Colonic mucosa (tissue), 4 donors: ENCODE data around the gene HOXC9. TPM values are rescaled to one million over a fixed set of nuclear protein-coding genes. Genes with fewer than 3 reads are reported as not detected.

Experiments used
- DNase-seq: peaks from one replicate; pipeline ENCODE4 v3.0.0-alpha.2; 2020
- H3K27ac ChIP-seq: fragments of 200-600 bp; one replicate; pipeline ENCODE4 v1.8.0; 2021
- H3K27me3 ChIP-seq: fragments of 200-600 bp; one replicate; pipeline ENCODE4 v1.8.0; 2021
- H3K36me3 ChIP-seq: fragments of 200-600 bp; one replicate; pipeline ENCODE4 v1.8.0; 2021
- H3K4me1 ChIP-seq: fragments of 200-600 bp; one replicate; pipeline ENCODE4 v1.8.0; 2021; ENCODE audit warnings: mild to moderate bottlenecking
- H3K4me3 ChIP-seq: fragments of 200-600 bp; one replicate; pipeline ENCODE4 v1.8.0; 2021
- H3K9ac ChIP-seq, 2 donors: one replicate each; pipeline ENCODE4 v1.7.0; 2013; ENCODE audit warnings: control low read depth in 2 of 2, low read depth in 2 of 2, low read length in 2 of 2
- H3K9me3 ChIP-seq: fragments of 200-600 bp; one replicate; pipeline ENCODE4 v1.8.0; 2021
- intact Hi-C: fragments of 100-400 bp; cut with DNase I; formaldehyde crosslinking; loops from one replicate; pipeline ENCODE4 v1.14.1; 2022
- total RNA-seq, 2 donors: library from RNA; stranded (reverse); fragmentation: NEBNext Ultra II Directional in 1 of 2; extraction: Animal tissue kit (Norgen Biotek cat#: 25700) in 1 of 2; gene quantifications; one replicate each; pipeline ENCODE4 v1.2.1, GENCODE V29; 2021
- TF ChIP-seq, protein P1 (sequence below): fragments of 200-600 bp; IDR thresholded peaks from one replicate; pipeline ENCODE4 v1.8.0; 2022; ENCODE audit warnings: antibody characterized with exemption, mild to moderate bottlenecking
- donor health status: healthy.
- donor health status: DM: no; HTN: no; CAD: no.
- donor health status: DM: no; HTN: no; CAD: no.

The HOXC9 gene
- total RNA-seq, 2 donors from 2014 or later: not detected

DNA sequence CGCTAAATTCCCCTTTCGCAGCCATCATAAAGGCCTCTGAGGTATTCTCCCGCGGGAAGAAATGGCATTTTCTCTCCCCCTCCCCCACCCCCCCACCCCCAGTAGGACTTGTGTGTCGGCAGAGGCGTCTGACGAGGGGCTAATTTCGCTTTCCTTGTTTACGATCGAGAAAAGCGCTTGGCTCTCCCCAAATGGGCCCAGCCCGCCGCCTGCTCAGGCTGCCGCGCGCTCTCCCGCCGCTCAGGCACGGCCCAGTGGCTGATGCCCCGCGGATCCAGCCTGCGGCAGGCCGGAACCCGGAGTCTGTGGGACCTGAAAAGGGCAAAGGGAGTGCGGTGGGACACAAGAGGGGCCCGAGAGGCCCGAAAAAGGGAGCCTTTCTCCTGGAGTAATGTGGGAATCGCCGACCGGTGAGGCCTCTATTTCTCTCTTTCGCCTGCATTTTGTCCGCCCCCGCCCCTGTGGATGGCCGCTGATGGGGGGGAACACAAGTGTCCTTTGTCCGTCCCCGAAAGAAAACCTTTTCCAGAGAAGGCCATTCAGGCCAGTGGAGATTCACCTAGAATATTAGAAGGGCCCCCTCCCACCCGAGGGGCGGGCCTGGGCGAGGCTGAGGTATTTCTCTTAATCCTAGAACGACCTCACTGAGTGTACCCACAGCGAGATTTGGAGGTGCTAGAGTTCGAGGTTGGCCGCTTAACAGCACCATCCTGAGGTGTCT, 19.3 kb downstream of the HOXC9 start:
- H3K9me3 ChIP-seq: no peaks in the 10 kb centered on the region
- no peak overlapping the region for H3K4me3 ChIP-seq
- H3K9ac ChIP-seq: peak overlapping the region in 1 of 2 donors; percentile 24
- H3K27me3 ChIP-seq: peaks cover 98% of the 10 kb centered on the region
- no peak overlapping the region for H3K27ac ChIP-seq
- TF ChIP-seq, protein P1, sequence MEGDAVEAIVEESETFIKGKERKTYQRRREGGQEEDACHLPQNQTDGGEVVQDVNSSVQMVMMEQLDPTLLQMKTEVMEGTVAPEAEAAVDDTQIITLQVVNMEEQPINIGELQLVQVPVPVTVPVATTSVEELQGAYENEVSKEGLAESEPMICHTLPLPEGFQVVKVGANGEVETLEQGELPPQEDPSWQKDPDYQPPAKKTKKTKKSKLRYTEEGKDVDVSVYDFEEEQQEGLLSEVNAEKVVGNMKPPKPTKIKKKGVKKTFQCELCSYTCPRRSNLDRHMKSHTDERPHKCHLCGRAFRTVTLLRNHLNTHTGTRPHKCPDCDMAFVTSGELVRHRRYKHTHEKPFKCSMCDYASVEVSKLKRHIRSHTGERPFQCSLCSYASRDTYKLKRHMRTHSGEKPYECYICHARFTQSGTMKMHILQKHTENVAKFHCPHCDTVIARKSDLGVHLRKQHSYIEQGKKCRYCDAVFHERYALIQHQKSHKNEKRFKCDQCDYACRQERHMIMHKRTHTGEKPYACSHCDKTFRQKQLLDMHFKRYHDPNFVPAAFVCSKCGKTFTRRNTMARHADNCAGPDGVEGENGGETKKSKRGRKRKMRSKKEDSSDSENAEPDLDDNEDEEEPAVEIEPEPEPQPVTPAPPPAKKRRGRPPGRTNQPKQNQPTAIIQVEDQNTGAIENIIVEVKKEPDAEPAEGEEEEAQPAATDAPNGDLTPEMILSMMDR: no peak
- H3K36me3 ChIP-seq: no peaks in the 10 kb centered on the region
- intact Hi-C loops: no loop called here
- DNase-seq: no peak
- peaks cover 6% of the 10 kb centered on the region for H3K4me1 ChIP-seq

DNA sequence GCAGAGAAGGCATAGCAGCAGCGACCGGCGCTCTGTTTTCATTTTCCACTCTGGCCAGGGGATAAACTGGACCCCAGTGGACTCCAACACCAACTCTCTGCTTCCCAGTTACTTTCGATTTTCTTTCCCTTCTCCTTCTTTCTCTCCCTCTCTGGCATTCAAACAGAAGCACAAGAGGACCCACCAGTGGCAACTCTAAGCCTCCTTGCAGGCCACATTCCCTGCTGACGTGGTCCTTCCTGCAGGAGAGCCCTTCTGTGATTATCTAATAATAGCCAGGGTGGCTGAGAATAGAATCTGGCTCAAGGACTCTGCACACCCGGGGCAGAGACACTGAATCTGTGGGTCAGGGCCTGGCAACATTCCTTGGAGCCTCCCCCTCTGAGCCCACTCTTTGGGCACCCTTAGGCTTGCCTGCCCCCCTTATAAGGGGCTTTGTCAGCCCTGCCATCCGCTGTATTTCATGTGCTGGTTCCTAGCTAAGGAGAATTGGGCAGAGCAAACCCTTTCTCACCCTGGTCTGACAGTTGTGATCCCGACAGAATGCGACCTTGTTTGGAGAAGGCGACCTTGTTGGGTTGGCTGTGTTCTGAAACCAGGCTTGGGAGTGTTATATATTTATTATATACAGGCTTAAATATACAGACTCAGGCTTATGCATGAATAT, 20.1 kb downstream of the HOXC9 start:
- Histone ChIP-seq H3K9me3 (no peaks in the 10 kb centered on the region), H3K36me3 (no peaks in the 10 kb centered on the region), H3K27me3 (peaks cover 97% of the 10 kb centered on the region), H3K4me1 (peaks cover 6% of the 10 kb centered on the region), H3K27ac (no peak overlapping the region), H3K9ac (no peak overlapping the region), H3K4me3 (no peak overlapping the region)
- intact Hi-C loops: no loop called here
- TF ChIP-seq, protein P1: no peak
- no peak for DNase-seq

DNA sequence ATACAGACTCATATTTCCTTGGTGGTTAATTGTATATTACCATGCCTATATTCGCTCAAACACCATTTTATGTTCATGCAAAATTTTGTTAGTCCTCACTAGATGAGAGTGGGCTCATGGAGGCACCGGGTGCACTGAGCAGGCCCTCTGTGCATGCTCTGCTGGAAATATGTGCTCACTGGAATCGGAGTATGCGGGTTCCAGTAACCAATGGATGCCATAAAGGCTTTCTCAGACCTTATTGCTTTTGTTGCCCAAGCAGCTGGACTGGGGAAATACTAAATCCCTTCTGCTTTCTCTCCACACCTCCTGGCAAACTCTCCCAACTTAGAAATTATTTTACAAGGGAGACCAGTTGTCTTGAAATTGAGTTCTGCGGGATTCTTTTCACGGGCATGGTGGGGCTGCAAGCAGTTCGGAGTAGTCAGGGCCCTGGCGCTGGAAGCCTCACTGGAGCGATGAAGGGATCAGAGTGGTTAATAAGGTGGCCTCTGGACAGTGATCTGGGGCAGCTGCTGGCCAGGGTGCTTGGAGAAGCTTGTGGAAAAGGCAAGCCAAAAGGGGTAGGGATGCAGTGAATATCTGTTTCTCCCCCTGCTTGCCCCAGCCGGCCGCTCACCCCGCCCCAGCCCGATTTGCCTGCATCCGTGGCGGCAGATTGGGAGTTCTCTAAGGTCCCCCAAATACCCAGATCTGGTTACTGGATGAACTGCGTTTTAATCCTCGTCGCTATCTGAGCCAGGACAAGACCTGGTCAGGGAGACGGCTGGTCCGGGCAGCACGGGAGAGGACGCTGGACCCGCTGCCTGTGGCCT, 20.8 kb downstream of the HOXC9 start:
- Histone ChIP-seq H3K4me3 (no peak overlapping the region), H3K27ac (no peak overlapping the region)

DNA sequence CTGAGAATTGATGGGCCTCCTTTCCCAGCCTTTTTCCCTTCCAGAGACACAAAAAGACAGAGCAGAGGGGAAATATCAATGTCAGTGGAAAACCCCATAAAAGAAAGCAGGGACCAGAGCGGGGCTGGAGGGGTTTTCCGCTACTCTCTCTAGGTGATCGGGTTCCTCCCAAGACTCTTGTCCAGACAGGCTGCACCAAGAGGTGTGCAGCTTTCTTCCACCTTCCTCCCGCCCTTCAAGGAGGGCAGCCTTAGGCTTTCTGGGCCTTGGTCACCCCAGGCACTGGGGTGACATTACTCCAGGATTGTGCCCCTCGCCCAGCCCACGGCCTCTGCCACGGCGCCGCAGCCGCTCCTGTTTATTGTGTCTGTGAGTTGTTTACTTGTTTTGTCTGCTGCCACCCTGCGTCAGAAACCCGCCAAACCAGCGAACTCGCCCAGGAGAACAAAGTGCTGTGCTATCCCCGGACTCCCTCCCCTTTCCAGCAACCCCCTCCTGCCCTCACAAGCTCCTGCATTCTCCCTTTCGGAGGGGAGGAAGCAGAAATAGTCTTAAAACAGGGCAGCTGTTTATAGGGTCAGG, 21.6 kb downstream of the HOXC9 start:
- H3K9ac ChIP-seq: no peak overlapping the region
- no peak overlapping the region for H3K27ac ChIP-seq
- intact Hi-C loops: no loop called here
- peaks cover 6% of the 10 kb centered on the region for H3K4me1 ChIP-seq
- H3K9me3 ChIP-seq: no peaks in the 10 kb centered on the region
- no peak for DNase-seq
- no peak overlapping the region for H3K4me3 ChIP-seq
- H3K36me3 ChIP-seq: no peaks in the 10 kb centered on the region
- peaks cover 94% of the 10 kb centered on the region for H3K27me3 ChIP-seq
- TF ChIP-seq, protein P1: no peak

More for the DNA sequence above, 20.8 kb downstream of the HOXC9 start:
- Histone ChIP-seq H3K4me1 (peaks cover 6% of the 10 kb centered on the region), H3K36me3 (no peaks in the 10 kb centered on the region), H3K9ac (peak overlapping the region in 1 of 2 donors; percentile 12), H3K9me3 (no peaks in the 10 kb centered on the region), H3K27me3 (peaks cover 94% of the 10 kb centered on the region)
- intact Hi-C loops: no loop called here
- no peak for DNase-seq
- TF ChIP-seq, protein P1: no peak
